Spleen (tissue), 11 donors: Measurements from ENCODE around the gene ZNF512B. TPM values are rescaled to one million over a fixed set of nuclear protein-coding genes. Genes with fewer than 3 reads are reported as not detected.

Experiments used
- DNase-seq: peaks from one replicate; pipeline ENCODE4 v3.0.0-alpha.2; 2020
- H3K27ac ChIP-seq, 8 donors: fragments of 200-600 bp; sonication (generic) in 7 of 8; 1 replicate in 4 of 8; 2 replicates in 4 of 8; pipeline versions ENCODE4 v1.5.0 to v1.8.0; 2016 to 2021; ENCODE audit warnings: inconsistent platforms in 4 of 8, mild to moderate bottlenecking in 4 of 8, moderate library complexity in 1 of 8
- H3K27me3 ChIP-seq, 7 donors: fragments of 200-600 bp; sonication (generic) in 6 of 7; replicated peaks in 1 of 7; 1 replicate in 4 of 7; 2 replicates in 3 of 7; pipeline versions ENCODE4 v1.5.0 to v1.8.0; 2016 to 2021; ENCODE audit warnings: inconsistent platforms in 3 of 7, mild to moderate bottlenecking in 1 of 7
- H3K36me3 ChIP-seq, 6 donors: fragments of 200-600 bp; sonication (generic) in 5 of 6; 1 replicate in 4 of 6; 2 replicates in 2 of 6; pipeline versions ENCODE4 v1.5.0 to v1.8.0; 2016 to 2021; ENCODE audit warnings: inconsistent platforms in 2 of 6
- H3K4me1 ChIP-seq, 6 donors: fragments of 200-600 bp; sonication (generic) in 5 of 6; 1 replicate in 3 of 6; 2 replicates in 3 of 6; pipeline versions ENCODE4 v1.5.0 to v1.8.0; 2016 to 2021; ENCODE audit warnings: inconsistent platforms in 3 of 6
- H3K4me3 ChIP-seq, 8 donors: fragments of 200-600 bp; sonication (generic) in 7 of 8; 1 replicate in 4 of 8; 2 replicates in 4 of 8; pipeline versions ENCODE4 v1.5.0 to v1.8.0; 2016 to 2021; ENCODE audit warnings: inconsistent platforms in 4 of 8, mild to moderate bottlenecking in 4 of 8, moderate library complexity in 2 of 8
- H3K9me3 ChIP-seq, 8 donors: fragments of 200-600 bp; sonication (generic) in 7 of 8; 1 replicate in 4 of 8; 2 replicates in 4 of 8; pipeline versions ENCODE4 v1.5.0 to v1.8.0; 2016 to 2021; ENCODE audit warnings: inconsistent platforms in 4 of 8
- POLR2A ChIP-seq, 3 donors: fragments of 450-650 bp; IDR thresholded peaks; one replicate each; pipeline ENCODE4 v1.5.1; 2017; ENCODE audit warnings: antibody characterized with exemption in 3 of 3, mild to moderate bottlenecking in 1 of 3
- POLR2AphosphoS5 ChIP-seq, 3 donors: sonication (generic); formaldehyde crosslinking; IDR thresholded peaks; one replicate each; pipeline ENCODE4 v1.5.1; 2017; ENCODE audit warnings: antibody characterized with exemption in 3 of 3
- WGBS, 5 donors: extraction: QIAGEN DNeasy Blood & Tissue Kit in 3 of 5; methylation state at CpG; one replicate each; pipeline versions ENCODE4 v1.1.5 to v1.1.7; 2013 to 2018; 5-methylcytosine and 5-hydroxymethylcytosine counted together
- intact Hi-C: fragments of 100-400 bp; cut with DNase I; formaldehyde crosslinking; loops from one replicate; pipeline ENCODE4 v1.15.0; 2023; ENCODE audit warnings: low total_unique reads
- polyA plus RNA-seq, 3 donors: library from polyadenylated mRNA; stranded (reverse); fragments of 200-250 nt; gene quantifications; one replicate each; pipeline ENCODE4 v1.2.1, GENCODE V29; 2013
- total RNA-seq, 7 donors: library from RNA; depleted of rRNA in 3 of 7; stranded (reverse); fragments of >200 nt in 3 of 7; fragmentation: NEBNext Ultra II Directional in 4 of 7; extraction: Animal tissue kit (Norgen Biotek cat#: 25700) in 4 of 7; gene quantifications; one replicate each; pipeline versions ENCODE4 v1.1.0 to v1.2.1, GENCODE V29; 2016 to 2021
- TF ChIP-seq, protein P1 (sequence below), 11 experiments: fragments of 200-600 bp in 7 of 11; fragments of 450-650 bp in 4 of 11; sonication (generic) in 4 of 11; IDR thresholded peaks in 8 of 11; conservative IDR thresholded peaks in 3 of 11; 1 replicate in 7 of 11; 2 replicates in 4 of 11; pipeline versions ENCODE4 v1.4.0 to v1.8.0; 2016 to 2021; ENCODE audit warnings: antibody characterized with exemption in 11 of 11, inconsistent platforms in 4 of 11, mild to moderate bottlenecking in 1 of 11
- donor health status: healthy with polysubstance abuse.
- donor health status: DM: no; HTN: no; CAD: no; lungs with moderate emphysema.
- donor health status: DM: no; HTN: no; CAD: no.
- donor health status: Bipolar disorder and iron deficiency.
- donor health status: healthy.
- donor health status: DM: no; HTN: no; CAD: no.
- donor health status: DM: yes; HTN: yes; CAD: no.

ZNF512B gene
- total and polyA plus RNA-seq, 10 donors = 3.4 to 21.8 (median 12.4) TPM

DNA sequence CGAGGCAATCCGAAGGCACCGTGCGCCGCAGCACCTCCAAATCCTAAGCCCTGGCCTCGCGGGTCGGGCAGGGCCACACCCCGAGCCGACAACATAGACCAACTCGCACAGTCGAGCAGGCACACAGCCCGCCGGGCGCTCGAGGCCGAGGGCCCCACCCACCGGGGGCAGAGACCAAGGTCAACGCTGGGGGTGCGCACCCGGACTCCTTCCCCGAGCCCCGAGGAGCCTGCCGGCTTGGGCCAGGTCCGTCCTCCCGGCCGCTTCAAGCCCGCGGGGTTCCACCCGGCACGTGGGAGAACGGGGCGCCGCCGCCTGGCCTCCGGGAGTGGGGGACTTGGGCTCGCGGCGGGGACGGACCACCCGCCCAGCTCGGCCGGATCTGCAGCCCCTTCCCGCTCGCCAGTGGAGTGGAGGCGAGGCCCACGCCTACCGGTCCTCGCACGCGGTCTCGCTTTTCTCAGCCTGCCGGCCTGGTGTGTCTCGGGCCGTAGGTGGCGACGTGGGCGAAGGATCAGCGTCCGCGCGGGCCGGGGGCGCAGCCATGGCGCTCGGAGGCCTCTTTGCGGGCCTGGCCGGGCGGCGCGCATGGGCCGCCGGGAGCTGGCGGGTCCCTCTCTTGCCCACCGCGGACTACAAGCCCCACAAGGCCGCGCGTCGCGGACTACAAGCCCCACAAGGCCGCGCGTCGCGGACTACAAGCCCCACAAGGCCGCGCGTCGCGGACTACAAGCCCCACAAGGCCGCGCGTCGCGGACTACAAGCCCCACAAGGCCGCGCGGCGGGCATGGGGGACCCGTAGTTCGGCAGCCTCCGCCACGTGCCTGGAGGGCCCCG lies 13.7 kb downstream of the ZNF512B start, which contains the start of gene UCKL1:
TSS of gene UCKL1 (minus strand) at position 590 of the 837 bp plus-strand sequence. CDS start at position 546, 44 bp downstream.
- Histone ChIP-seq H3K4me3 (peak within 1 kb of the TSS; percentile 89 to 99 (median 95)), H3K4me1 (peaks cover 38 to 71% (median 63%) of the 10 kb centered on the region in 6 donors), H3K27me3 (no peaks in the 10 kb centered on the region), H3K36me3 (peaks cover 0 to 46% (median 14%) of the 10 kb centered on the region in 6 donors), H3K9me3 (no peaks in the 10 kb centered on the region), H3K27ac (peak within 1 kb of the TSS; percentile 86 to 96 (median 92))
- DNase-seq = peak; percentile 96
- TF ChIP-seq POLR2AphosphoS5 (IDR thresholded peaks at IDR 0.05) (peak; percentile 88 to 91 (median 90)), POLR2A (IDR thresholded peaks at IDR 0.05) (peak in 2 of 3 donors; percentile 9 to 66)
- TF ChIP-seq, protein P1, sequence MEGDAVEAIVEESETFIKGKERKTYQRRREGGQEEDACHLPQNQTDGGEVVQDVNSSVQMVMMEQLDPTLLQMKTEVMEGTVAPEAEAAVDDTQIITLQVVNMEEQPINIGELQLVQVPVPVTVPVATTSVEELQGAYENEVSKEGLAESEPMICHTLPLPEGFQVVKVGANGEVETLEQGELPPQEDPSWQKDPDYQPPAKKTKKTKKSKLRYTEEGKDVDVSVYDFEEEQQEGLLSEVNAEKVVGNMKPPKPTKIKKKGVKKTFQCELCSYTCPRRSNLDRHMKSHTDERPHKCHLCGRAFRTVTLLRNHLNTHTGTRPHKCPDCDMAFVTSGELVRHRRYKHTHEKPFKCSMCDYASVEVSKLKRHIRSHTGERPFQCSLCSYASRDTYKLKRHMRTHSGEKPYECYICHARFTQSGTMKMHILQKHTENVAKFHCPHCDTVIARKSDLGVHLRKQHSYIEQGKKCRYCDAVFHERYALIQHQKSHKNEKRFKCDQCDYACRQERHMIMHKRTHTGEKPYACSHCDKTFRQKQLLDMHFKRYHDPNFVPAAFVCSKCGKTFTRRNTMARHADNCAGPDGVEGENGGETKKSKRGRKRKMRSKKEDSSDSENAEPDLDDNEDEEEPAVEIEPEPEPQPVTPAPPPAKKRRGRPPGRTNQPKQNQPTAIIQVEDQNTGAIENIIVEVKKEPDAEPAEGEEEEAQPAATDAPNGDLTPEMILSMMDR (IDR thresholded peaks at IDR 0.05 in 8 of 11, conservative IDR thresholded peaks at IDR 0.05 in 3 of 11) = peak in 3 of 11 experiments; percentile 11 to 26 (median 22)
- WGBS, 5 donors = 0 to 1% (median 0%) methylated on average over 45 to 105 of the region's 105 CpGs
- intact Hi-C loops = no loop called here

DNA sequence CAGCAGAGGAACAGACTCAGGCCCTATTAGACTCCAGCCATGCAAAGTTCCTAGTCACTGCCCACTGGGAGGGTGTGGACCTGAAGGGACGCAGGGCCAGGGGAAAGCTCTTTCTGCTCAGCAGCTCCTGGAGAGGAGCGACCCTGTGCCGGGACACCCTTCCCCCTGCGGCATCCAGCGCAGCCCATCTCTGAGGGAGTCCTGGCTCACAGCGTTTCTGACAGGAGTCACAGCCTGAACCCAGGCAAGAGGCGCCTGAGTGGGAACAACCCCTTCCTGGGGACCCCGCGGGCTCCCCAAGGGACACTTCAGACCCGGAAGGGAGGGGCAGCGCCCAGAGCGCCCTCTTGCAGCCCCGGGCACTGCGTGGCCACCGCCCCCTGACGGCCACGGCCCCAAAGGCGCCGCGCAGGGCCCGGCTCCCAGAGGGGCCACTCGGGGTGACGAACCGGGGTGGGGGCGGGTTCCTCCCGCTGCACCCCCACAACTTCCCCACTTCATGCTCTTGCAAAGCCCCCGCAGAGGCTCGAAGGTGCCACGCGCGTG lies 14.4 kb downstream of the ZNF512B start:
- Histone ChIP-seq H3K4me1 (peaks cover 45 to 78% (median 70%) of the 10 kb centered on the region in 6 donors), H3K27me3 (no peaks in the 10 kb centered on the region), H3K27ac (peak overlapping the region; percentile 86 to 96 (median 92)), H3K9me3 (no peaks in the 10 kb centered on the region), H3K36me3 (peaks cover 0 to 45% (median 13%) of the 10 kb centered on the region in 6 donors), H3K4me3 (peak overlapping the region; percentile 89 to 99 (median 95))
- 0 to 1% (median 1%) methylated on average over 1 to 31 of the region's 31 CpGs for WGBS, 5 donors
- TF ChIP-seq POLR2AphosphoS5 (IDR thresholded peaks at IDR 0.05) (no peak), POLR2A (IDR thresholded peaks at IDR 0.05) (no peak)
- TF ChIP-seq, protein P1 (IDR thresholded peaks at IDR 0.05 in 8 of 11, conservative IDR thresholded peaks at IDR 0.05 in 3 of 11) = peak in 6 of 11 experiments; percentile 27 to 60 (median 52)
- DNase-seq = no peak
- intact Hi-C loops = no loop called here

DNA sequence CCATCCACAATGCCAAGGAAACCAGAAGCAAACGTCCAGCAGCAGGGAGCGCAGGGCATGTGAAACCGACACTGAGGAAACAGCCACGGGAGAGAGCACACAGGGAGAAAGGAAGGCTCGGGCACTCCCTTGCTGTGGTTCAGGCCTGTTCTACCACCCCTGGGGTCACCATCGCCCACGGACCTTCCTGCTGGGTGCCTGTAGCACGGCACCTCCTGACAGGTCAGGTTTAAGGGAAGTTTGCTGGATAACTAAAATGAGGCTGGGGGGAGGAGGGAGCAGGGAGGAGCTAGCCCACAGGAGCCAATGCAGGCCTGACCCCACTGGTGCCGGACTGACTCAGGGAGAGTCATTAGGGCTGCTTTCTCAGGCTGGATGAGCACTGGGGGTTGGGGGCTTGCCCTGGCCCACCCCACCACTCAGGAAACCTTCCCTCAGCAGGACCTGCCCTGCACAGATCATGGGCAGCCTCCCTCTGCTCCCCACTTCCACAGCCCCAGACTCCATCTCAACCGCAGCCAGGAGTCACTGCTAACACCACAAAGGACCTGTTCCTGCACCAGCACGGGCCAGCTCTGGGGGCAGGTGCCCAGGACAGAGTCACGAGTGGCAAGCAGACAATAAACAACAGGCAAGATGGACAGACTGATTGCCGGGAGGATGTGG lies 15.8 kb downstream of the ZNF512B start:
- Histone ChIP-seq H3K27ac (peak overlapping the region in 4 of 8 donors; percentile 92 to 96 (median 92)), H3K9me3 (no peaks in the 10 kb centered on the region), H3K27me3 (no peaks in the 10 kb centered on the region), H3K36me3 (peaks cover 0 to 30% (median 1%) of the 10 kb centered on the region in 6 donors), H3K4me1 (peaks cover 60 to 92% (median 85%) of the 10 kb centered on the region in 6 donors), H3K4me3 (peak overlapping the region in 3 of 8 donors; percentile 89 to 99 (median 94))
- 53 to 71% (median 65%) methylated on average over 11 to 13 of the region's 13 CpGs for WGBS, 5 donors
- peak; percentile 76 for DNase-seq
- intact Hi-C loops = no loop called here
- TF ChIP-seq POLR2A (IDR thresholded peaks at IDR 0.05) (no peak), POLR2AphosphoS5 (IDR thresholded peaks at IDR 0.05) (peak in 1 of 3 donors; percentile 12)
- TF ChIP-seq, protein P1 (IDR thresholded peaks at IDR 0.05 in 8 of 11, conservative IDR thresholded peaks at IDR 0.05 in 3 of 11) = no peak
